ENCODE data around the gene ZNF670.

Gene ZNF670

DNA sequence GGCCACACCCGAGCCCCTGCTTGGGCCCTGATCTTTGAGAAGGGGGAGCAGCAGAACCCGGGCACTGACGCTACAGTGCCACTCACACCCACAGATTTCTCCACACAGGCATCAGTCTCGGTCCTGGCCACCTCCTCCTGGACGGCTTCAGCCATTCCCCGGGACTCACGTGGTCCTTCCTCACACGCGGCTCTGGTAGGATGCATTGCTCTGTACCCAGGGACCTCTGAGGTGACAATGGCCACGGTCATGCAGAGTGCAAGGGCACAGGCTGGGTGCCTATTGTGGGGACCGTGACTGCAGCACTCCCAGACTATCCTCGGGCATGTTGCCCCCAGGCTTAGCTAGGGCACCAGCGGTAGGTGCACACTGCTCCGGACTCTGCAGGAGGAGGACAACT is 11.8 kb upstream of the ZNF670 start:
- no peak for DNase-seq (ENCODE audit: low read depth)
- no peak for TF ChIP-seq CTCF (IDR thresholded peaks at IDR 0.05; ENCODE audit: low read depth, low read length, missing control alignments)
- H3K4me3 ChIP-seq (ENCODE audit: low read depth, low read length) = no peak overlapping the region
- in situ Hi-C loops (cut with HindIII; ENCODE audit: low sequenced_read_pairs) = no loop called here

DNA sequence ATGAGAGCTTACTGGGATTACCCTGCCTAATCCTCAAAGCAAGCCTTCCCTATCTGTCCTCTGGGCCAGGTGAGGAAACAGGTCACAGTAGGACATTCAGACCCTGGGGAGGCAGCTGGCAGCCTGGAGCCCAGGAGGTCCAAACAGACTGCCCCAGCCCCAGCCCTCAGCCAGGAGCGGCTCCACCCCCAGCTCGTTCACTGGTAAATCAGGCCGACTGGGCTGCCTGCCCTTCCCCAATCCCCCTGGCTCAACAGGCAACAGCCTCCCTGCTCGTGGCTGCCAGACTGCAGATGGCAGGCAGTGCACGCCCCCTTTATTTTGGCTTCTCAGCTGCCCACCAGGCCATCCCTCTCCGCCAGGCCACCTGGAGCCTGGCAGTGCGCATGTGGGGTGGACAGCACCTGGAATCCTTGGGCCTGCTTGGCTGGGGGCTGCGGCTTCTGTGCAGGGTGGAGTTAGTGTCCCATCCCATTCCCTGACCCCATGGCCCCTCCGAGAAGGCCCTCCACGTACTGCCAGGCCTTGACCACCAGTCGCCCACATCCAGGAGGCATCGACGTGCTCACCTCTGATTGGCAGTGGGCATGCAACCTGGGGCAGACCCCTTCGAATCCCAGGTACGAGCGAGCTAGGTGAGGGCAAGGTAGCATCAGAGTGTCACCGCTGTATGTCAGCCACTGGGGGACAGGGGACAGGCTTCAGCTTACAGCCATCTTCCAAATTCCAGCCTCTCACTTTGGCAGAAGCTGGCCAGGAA is 11.2 kb upstream of the ZNF670 start:
- no peak for TF ChIP-seq CTCF (IDR thresholded peaks at IDR 0.05; ENCODE audit: low read depth, low read length, missing control alignments)
- in situ Hi-C loops (cut with HindIII; ENCODE audit: low sequenced_read_pairs) = no loop called here
- no peak for DNase-seq (ENCODE audit: low read depth)
- no peak overlapping the region for H3K4me3 ChIP-seq (ENCODE audit: low read depth, low read length)

DNA sequence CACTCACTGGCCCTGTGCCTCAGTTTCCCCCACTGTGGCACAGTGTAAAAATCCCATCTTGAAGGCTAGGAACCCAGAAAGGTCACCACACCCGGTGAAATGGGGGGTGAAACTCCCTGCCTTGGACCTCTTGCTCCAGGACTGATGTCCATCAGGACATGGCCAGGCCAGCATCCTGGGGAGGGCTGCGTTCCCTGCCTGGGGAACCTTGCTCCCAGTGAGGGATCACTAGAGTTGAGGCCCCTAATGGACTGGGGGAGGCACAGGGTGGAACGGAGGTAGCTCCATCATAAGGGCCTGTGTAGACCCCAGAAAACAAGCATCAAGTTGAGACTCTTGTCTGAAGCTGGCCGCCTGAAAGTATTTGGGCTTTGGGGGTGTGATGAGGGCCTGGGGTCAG is 10.4 kb upstream of the ZNF670 start:
- no peak for DNase-seq (ENCODE audit: low read depth)
- in situ Hi-C loops (cut with HindIII; ENCODE audit: low sequenced_read_pairs) = no loop called here
- H3K4me3 ChIP-seq (ENCODE audit: low read depth, low read length) = no peak overlapping the region
- TF ChIP-seq CTCF (IDR thresholded peaks at IDR 0.05; ENCODE audit: low read depth, low read length, missing control alignments) = no peak

DNA sequence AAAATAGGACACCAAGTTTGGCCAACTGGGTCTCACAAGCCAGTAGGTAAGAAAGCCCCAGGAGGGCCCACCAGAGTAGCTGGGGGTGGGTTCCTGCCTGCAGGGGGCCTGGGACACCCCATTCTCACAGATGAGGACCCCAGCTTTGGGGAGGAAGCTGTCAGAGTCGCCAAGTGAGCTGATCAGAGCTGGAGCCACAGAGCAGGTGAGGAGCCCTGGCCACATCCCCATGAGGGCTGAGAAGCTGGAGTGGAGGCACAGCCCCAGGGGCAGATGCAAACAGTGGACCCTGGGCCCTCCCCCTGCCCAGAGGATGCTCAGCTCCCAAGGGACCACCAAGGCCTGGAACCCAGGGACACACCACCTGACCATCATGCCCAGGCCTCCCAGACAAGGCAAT is 8.6 kb upstream of the ZNF670 start:
- no peak overlapping the region for H3K4me3 ChIP-seq (ENCODE audit: low read depth, low read length)
- in situ Hi-C loops (cut with HindIII; ENCODE audit: low sequenced_read_pairs) = no loop called here

GRCh38 chr1:247085310-247085709 is 6.7 kb upstream of the ZNF670 start:
- no peak for TF ChIP-seq CTCF (IDR thresholded peaks at IDR 0.05; ENCODE audit: low read depth, low read length, missing control alignments)
- H3K4me3 ChIP-seq (ENCODE audit: low read depth, low read length) = no peak overlapping the region
- in situ Hi-C loops (cut with HindIII; ENCODE audit: low sequenced_read_pairs) = no loop called here
- DNase-seq (ENCODE audit: low read depth) = no peak

More for the DNA sequence above, 8.6 kb upstream of the ZNF670 start:
- TF ChIP-seq CTCF (IDR thresholded peaks at IDR 0.05; ENCODE audit: low read depth, low read length, missing control alignments) = no peak
- DNase-seq (ENCODE audit: low read depth) = no peak

DNA sequence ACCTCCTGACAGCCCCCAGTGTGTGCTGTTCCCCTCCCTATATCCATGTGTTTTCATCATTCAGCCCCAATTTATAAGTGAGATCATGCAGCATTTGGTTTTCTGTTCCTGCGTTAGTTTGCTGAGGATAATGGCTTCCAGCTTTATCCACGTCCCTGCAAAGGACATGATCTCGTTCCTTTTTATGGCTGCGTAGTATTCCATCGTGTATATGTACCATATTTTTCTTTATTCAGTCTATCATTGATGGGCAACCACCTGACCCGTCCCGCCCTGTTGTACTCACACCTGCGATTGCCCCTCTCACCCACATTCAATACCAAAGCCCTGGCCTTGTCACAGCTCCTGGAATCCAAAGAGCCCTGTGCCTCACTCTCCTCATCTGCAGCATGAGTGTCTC is 6.2 kb upstream of the ZNF670 start:
- H3K4me3 ChIP-seq (ENCODE audit: low read depth, low read length) = no peak overlapping the region
- DNase-seq (ENCODE audit: low read depth) = no peak
- in situ Hi-C loops (cut with HindIII; ENCODE audit: low sequenced_read_pairs) = no loop called here
- no peak for TF ChIP-seq CTCF (IDR thresholded peaks at IDR 0.05; ENCODE audit: low read depth, low read length, missing control alignments)
